ENCODE data around the gene GNG5.
"Not testable (repeated sequence)": the region's sequence is repeated elsewhere in the genome, so short reads cannot be mapped to it uniquely, and the experiment has no call there.

The GNG5 gene

DNA sequence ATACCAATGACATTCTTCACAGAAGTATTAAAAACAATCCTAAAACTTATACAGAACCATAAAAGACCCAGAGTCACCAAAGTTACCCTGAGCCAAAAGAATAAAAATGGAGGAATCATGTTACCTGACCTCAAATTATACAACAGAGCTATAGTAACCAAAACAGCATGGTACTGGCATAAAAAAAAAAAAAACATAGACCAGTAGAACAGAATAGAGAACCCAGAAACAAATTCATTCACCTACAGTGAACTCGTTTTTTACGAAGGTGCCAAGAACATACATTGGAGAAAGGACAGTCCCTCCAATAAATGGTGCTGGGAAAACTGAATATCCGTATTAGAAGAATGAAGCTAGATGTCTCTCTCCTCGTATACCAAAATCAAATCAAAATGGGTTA lies 2.6 kb upstream of the GNG5 start:
- Histone ChIP-seq H3K4me3 (ENCODE audit: severe bottlenecking) (no peak overlapping the region), H3K9me3 (ENCODE audit: severe bottlenecking) (no peaks in the 10 kb centered on the region), H3K4me1 (ENCODE audit: insufficient read depth, poor library complexity, severe bottlenecking) (peaks cover 9% of the 10 kb centered on the region), H3K27ac (ENCODE audit: poor library complexity, severe bottlenecking) (no peak overlapping the region), H3K27me3 (ENCODE audit: insufficient read depth, poor library complexity, severe bottlenecking) (no peaks in the 10 kb centered on the region), H3K36me3 (ENCODE audit: low read depth) (no peaks in the 10 kb centered on the region)
- no peak for TF ChIP-seq CTCF (IDR thresholded peaks at IDR 0.05; ENCODE audit: poor library complexity, severe bottlenecking)
- no peak for ATAC-seq (ENCODE audit: low read depth)
- DNase-seq (ENCODE audit: low spot score): no peak

DNA sequence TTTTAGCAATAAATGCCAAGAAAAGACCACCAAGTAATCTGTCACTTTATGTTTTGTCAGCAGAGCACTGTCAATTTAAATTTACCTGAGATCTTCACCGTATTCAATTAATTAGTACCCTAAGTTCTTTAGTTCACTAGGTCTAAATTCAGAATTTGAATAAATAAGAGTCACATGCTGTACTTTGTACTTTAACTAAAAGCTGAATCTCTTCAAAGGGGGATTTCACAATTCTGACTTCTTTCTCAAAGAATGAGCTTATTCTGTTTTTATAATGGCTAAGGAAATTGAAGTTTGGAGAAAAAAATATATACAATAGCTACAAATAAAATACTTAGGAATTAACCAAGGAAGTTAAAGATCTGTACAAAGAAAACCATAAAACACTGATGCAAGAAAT lies 2.1 kb upstream of the GNG5 start:
- no peak overlapping the region for H3K27ac ChIP-seq (ENCODE audit: poor library complexity, severe bottlenecking)
- no peak for ATAC-seq (ENCODE audit: low read depth)
- no peak overlapping the region for H3K4me3 ChIP-seq (ENCODE audit: severe bottlenecking)
- no peaks in the 10 kb centered on the region for H3K36me3 ChIP-seq (ENCODE audit: low read depth)
- H3K4me1 ChIP-seq (ENCODE audit: insufficient read depth, poor library complexity, severe bottlenecking): peaks cover 9% of the 10 kb centered on the region
- no peak for DNase-seq (ENCODE audit: low spot score)
- no peaks in the 10 kb centered on the region for H3K27me3 ChIP-seq (ENCODE audit: insufficient read depth, poor library complexity, severe bottlenecking)
- no peak for TF ChIP-seq CTCF (IDR thresholded peaks at IDR 0.05; ENCODE audit: poor library complexity, severe bottlenecking)
- H3K9me3 ChIP-seq (ENCODE audit: severe bottlenecking): no peaks in the 10 kb centered on the region

DNA sequence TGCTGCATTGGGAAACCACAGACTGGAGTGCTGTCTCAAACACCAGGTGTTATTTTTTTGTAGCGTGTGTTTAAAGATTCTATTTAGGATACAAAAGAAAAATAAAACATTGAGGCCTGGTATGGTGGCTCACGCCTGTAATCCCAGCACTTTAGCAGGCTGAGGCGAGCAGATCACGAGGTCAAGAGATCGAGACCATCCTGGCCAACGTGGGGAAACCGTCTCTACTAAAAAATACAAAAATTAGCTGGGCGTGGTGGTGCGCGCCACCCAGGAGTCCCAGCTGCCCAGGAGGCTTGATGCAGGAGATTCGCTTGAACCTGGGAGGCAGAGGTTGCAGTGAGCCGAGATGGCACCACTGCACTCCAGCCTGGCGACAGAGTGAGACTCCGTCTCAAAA lies 1.5 kb upstream of the GNG5 start:
- ATAC-seq (ENCODE audit: low read depth); H3K36me3 ChIP-seq (ENCODE audit: low read depth); H3K27ac ChIP-seq (ENCODE audit: poor library complexity, severe bottlenecking); H3K4me3 ChIP-seq (ENCODE audit: severe bottlenecking); H3K9me3 ChIP-seq (ENCODE audit: severe bottlenecking); H3K4me1 ChIP-seq (ENCODE audit: insufficient read depth, poor library complexity, severe bottlenecking); H3K27me3 ChIP-seq (ENCODE audit: insufficient read depth, poor library complexity, severe bottlenecking); DNase-seq (ENCODE audit: low spot score): not testable (repeated sequence)

GRCh38 chr1:84506729-84507453 lies 510 bp upstream of the GNG5 start:
- Histone ChIP-seq H3K4me3 (ENCODE audit: severe bottlenecking) (peak overlapping the region; percentile 58), H3K4me1 (ENCODE audit: insufficient read depth, poor library complexity, severe bottlenecking) (peaks cover 9% of the 10 kb centered on the region), H3K9me3 (ENCODE audit: severe bottlenecking) (no peaks in the 10 kb centered on the region), H3K27me3 (ENCODE audit: insufficient read depth, poor library complexity, severe bottlenecking) (no peaks in the 10 kb centered on the region), H3K36me3 (ENCODE audit: low read depth) (peaks cover 6% of the 10 kb centered on the region; the same call in 1 of the 2 replicates), H3K27ac (ENCODE audit: poor library complexity, severe bottlenecking) (peak overlapping the region; percentile 78)
- no peak for DNase-seq (ENCODE audit: low spot score)
- ATAC-seq (ENCODE audit: low read depth): no peak
- no peak for TF ChIP-seq CTCF (IDR thresholded peaks at IDR 0.05; ENCODE audit: poor library complexity, severe bottlenecking)

GRCh38 chr1:84505493-84506001 lies 834 bp downstream of the GNG5 start:
- TF ChIP-seq CTCF (IDR thresholded peaks at IDR 0.05; ENCODE audit: poor library complexity, severe bottlenecking): no peak
- H3K9me3 ChIP-seq (ENCODE audit: severe bottlenecking): no peaks in the 10 kb centered on the region
- peaks cover 18% of the 10 kb centered on the region for H3K36me3 ChIP-seq (ENCODE audit: low read depth)
- peak overlapping the region; percentile 78 for H3K27ac ChIP-seq (ENCODE audit: poor library complexity, severe bottlenecking)
- H3K4me1 ChIP-seq (ENCODE audit: insufficient read depth, poor library complexity, severe bottlenecking): peaks cover 9% of the 10 kb centered on the region
- DNase-seq (ENCODE audit: low spot score) (no peak), ATAC-seq (ENCODE audit: low read depth) (peak; percentile 55)
- peak overlapping the region; percentile 58 for H3K4me3 ChIP-seq (ENCODE audit: severe bottlenecking)
- H3K27me3 ChIP-seq (ENCODE audit: insufficient read depth, poor library complexity, severe bottlenecking): no peaks in the 10 kb centered on the region
